GM19023 (cell line): ENCODE measurements around the gene URB2.
"Not testable (repeated sequence)": the region's sequence is repeated elsewhere in the genome, so short reads cannot be mapped to it uniquely, and the experiment has no call there.

Source experiments
- ATAC-seq: cut with Tn5 transposase; IDR thresholded peaks from one replicate; pipeline ENCODE4 v1.9.1; 2021; ENCODE audit warnings: mild to moderate bottlenecking, moderate library complexity; ENCODE audit not compliant: unreplicated experiment

Gene URB2

DNA sequence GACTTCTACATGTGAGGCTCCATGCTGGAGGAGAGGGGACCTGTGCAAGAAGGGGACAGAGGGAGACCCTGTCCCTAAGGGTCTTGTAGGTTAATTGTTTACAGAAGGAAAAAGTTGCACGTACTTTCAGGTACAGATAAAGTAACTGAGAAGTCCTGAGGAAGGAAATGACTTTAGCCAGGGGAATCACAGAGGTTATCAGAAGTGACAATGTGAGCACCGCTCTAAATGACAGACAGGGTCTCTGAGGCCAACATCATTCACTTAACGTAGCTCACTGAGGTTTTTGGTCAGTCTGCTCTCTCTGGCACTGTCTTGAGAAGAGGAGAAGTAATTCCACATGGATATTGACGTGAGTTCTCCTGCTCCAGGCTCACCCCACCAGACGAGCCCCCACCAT, 12.1 kb upstream of the URB2 start:
- ATAC-seq, result no peak

DNA sequence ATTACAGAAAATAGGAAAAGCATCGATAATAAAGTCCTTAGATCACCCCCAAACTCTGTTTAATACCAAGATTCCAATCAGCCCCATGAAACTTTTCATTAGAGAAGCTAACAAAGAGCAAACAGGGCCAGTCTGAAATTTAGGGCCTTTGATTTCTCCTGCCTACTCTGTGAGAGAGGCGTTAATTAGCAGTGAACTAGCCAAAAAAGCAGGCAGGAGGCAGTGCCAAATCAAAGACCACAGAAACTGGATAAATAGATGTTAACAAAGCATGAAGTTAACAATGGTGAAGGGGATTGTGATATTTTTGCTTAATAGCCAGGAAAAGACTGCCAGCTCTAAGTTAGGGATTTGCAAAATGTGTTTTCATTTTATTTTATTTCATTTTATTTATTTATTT, 11.3 kb upstream of the URB2 start:
- ATAC-seq, result no peak

DNA sequence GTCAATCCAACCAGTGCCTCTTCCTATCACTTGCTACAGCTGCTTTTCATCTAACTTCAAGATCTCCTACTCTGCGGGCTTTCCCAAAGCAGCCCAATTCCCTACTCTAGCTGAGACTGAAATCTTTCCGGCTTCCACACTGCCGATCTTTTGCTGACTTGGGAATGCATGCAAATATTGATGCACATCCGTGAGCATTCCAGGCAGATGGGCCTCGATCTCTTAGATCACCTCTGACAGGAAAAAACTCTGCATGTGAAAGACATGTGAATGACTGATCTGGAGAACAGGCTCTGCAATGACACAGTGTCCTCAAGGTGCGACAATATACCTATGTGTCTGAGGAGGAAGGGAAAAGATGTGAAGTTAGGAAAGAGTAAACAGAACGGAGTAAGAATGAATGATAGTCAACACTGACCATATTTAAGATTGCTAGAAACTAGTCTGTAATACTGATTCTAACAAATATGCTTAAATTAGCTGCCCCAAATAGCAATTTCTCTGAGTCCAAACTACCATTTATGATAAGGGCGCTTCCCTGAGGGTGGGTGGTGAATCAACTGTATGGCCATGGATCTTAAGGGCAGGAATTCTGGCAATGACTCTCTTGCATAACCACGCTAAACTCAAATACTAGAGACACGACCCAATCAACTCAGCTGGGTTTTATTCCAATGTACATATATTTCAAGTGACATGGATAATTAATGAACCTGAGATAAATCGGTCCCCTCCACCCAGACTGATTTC, 8.5 kb upstream of the URB2 start:
- ATAC-seq, result no peak

DNA sequence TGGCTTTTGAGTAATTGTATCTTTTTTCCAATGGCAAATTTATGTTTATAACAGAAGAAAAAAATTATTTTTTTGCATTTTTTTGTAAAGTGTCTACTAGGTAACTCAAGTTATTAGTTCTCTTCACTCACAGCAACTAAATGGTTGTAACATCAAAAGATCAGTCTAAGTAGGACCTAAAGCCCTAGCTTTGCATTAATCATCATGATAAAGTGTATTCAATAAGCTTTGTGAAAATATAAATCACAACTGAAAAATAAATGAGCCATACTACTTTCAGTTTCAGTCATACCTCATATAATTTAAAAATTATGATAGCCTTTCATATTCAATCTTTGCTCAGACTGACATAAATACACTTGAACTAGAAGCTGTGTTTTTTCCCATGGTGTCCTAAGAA, 7.0 kb upstream of the URB2 start:
- ATAC-seq, result no peak

DNA sequence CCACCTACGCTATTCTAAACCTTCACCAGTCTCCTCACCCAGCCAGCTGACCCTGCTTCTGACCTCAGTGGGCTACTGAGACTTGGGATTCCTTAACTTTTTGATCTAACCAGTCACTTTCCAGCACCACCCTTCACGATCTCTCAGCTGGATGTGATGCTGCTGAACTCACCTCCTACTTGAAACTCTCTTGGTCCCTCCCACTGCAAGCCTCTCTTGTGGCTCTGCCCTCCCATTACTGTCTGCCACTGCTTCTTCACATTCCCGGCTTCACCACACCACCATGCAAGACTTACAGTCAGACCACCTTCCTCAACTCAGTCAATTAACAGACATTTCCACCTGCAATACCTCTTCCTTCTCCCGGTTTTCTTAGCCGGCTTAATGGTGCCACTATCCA, 6.4 kb upstream of the URB2 start:
- ATAC-seq, result no peak

DNA sequence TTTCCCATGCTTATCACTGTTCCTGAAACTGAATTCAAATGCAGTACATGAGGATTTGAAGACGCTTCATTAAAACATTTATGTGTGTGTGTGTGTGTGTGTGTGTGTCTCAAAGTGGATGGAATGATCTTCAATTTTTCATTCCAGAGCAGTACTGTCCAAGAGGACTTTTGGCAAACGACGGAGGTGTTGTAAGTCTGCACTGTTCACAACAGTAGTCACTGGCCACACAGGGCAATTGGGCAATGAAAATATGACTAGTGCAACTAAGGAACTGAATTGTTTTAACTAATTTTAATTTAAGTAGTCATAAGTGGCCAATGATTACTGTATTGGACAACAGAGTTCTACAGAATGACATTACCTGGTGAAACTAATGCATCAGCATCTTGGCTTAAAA, 5.2 kb upstream of the URB2 start:
- no peak for ATAC-seq

DNA sequence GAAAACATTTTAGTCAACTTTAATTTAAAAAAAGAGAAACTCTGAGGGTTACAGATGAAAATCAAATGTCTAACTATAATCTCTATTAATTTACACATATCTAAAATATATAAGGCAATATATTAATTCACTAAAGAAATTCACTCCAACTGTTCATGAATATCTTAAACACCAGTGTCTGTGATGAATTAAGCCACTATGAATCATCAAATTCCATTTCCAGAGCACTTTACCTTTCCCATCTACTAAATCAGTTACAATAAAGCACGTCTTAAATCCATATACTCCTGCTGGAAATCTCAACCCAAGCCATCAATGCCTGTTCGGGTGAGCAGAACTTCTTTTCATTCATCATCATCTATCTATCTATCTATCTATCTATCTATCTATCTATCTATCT, 4.4 kb upstream of the URB2 start:
- ATAC-seq, result no peak

DNA sequence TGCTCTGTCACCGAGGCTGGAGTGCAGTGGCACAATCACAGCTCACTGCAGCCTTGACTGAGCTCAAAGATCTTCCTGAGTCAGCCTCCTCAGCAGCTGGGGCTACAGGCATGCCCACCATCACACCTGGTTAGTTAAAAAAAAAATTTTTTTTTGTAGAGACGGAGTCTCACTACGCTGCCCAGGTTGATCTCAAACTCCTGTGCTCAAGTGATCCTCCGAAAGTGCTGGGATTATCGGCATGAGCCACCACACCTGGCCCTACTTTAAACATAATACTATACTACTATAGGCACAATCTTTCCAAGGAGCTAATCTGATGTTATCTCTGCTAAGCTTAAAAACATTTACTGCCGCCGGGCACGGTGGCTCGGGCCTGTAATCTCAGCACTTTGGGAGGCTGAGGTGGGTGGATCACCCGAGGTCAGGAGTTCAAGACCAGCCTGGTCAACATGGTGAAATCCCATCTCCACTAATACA, 3.4 kb upstream of the URB2 start:
- ATAC-seq, result not testable (repeated sequence)

DNA sequence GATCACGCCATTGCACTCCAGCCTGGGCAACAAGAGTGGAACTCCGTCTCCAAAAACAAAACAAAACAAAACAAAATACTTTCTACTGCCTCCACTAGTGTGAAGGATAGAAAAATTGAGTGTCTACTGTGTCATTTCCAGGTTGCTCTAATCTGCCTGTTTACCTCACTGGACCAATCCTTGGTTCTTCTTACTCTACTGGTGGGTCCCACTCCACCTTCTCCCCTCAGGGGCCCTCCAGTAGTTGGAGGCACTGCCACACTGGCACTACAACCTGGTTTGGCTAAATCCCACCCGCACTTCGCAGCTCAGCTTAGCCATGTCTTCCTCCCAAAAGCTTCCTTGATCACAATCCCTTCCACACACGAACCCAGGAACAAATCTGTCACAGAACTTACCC, 2.8 kb upstream of the URB2 start:
- no peak for ATAC-seq

DNA sequence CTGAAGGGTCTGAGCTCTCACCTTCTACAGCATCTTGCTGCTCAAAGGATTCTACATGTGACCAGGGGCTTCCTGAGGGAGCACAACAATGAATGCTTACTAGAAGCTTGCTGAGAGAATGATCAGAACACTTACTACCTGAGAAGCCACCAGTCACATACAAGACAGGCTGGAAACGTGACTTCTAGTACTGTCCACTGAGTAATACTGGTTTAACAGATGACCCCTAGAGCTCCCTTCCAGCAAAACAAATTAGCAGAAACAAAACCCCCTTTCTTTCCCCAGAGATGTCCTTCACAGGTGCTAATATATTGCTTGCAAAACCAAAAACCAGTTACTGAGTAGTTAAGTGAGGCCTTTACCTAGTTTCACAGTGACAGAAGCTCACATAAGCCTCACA, 2.2 kb upstream of the URB2 start:
- no peak for ATAC-seq

DNA sequence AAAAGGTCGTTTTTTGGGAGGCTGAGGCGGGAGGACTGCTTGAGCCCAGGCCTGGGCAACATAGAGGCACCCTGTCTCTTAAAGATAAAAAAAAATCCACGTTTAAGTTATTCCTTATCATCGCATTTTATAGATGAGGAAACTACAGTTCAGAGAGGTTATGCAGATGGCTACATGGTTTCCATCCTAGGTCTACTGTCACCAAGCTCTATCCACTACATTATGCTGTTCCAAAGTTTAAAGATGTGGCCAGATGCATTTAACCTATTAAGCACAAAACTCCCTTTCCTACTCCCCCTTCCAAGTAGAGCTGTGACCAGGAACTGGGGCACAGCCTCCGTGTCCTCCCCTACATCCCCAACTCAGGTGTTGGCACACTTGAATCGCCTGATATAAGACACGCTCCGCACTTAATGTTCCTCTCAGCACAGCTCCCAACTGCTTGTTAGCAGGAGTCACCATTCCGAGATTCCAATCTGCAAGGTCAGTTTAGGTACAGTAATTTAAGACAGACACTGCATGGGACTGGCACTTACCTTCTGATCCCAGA, 1.5 kb upstream of the URB2 start:
- ATAC-seq, result no peak

DNA sequence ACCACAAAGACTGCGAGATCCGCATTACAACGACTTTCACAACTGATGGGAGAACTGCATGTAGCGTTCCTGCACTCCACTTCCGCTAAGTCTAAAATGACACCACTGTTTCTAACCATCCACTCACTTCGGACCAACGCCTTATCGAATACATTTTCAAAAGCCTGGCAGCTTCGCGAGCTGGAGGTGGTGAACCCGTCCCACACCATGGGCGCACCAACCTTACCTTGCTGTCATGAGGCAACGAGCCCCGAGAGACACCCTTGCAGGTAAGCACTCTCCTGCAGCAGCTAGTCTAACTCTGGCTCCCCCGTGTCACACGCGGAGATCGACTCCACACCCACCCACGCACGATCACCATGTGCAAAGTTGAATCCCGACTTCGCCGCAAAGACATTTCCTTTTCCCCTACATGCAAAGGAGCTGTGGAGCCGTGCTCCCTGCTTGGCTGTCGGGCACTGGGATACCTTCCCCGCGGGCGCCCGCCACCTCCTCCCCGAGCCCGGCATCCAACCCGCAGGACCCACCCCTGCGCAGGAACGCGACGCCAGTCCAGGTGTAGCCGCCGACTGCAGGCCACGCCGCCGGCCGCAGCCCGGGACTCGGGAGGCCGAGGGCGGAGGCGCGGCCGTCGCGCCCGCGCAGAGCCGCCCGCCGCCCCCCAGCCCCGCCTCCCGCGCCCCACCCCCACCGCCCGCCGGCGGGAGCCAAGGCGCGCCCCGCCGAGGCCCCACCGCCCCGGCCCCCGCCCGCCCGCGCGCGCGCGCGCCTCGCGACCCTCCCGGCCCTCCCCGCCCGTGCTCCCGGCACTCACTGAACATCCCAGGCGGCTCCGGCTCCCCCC, 754 bp upstream of the URB2 start:
- peak; percentile 44 for ATAC-seq

DNA sequence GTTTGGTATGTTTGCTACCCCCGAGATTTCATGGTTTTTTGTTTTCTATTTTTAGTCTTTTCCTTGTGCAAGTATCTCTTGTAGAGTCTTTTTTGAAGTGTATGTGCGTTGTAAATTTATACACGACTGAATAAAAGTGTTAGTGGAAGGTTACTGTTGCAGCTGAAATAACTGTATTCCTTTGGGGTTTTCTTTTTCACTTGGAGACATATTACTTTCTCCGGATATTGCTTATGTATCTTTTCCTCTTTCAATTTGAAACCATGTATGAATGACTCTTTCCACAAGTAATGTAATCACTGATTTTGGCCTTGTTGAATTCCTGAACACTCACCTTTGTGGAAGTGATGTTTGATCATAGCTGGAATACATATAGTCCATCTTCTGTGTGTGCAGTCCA, 956 bp downstream of the URB2 start:
- ATAC-seq, result no peak

DNA sequence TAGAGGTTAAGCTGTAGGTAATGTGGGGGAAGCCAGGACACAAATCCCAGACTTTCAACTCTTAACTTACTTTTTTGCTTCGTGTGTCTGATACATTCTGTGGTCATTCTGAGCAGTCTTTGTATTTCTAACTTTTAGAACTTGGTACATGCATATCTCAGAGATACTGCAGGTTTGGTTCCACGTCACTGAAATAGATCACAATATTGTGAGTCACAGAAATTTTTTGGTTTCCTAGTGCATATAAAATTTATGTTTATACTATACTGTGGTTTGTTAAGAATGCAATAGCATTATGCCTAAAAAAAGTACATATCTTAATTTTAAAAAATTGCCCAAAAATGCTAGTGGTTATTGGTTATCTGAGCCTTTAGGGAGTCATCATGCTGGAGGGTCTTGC, 3.2 kb downstream of the URB2 start:
- no peak for ATAC-seq

DNA sequence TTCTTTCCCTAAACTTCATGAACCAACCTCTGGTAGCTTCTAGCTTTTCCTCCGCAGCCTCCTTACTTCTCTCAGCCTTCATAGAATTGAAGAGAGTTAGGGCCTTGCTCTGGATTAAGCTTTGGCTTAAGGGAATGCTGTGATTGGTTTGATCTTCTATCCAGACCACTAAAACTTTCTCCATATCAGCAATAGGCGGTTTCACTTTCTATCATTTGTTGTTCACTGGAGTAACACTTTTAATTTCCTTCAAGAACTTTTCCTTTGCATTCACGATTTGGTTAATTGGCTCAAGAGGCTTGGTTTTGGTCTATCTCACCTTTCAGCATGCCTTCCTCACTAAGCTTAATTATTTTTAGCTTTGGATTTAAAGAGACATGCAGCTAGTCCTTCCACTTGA, 5.1 kb downstream of the URB2 start:
- ATAC-seq, result no peak

DNA sequence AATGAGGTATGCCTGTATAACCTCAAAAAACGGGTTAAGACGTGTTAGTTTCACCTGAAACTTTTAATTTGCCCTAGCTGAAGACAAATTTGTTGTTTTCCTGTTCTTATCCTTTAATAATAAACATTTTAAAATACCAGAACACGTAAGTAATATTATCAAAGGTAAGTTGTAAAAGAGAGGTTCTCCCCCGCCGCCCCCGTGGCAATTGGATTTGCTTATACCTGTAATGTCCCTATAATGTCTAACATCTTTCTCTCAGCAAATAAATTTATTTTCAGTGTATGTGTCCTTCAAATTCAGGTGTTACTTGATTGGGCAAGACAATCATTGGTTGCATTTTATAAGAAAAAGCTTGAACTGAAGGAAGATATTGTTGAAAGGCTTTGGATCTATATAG, 5.9 kb downstream of the URB2 start:
- ATAC-seq, result no peak

DNA sequence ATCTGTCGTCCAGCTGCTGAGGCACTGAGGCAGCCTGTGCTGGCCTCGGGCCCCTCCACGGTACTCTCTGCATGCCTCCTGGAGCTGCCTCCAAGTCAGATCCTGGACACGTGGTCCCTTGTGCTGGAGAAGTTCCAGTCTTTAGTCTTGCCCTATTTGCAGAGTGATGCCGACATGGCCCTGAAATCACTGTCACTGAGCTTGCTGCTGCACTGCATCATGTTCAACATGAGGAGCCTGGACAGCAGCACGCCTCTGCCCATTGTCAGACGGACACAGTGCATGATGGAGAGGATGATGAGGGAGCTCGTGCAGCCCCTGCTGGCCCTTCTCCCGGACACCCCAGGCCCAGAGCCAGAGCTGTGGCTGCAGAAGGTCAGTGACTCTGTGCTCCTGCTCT, 10.0 kb downstream of the URB2 start:
- no peak for ATAC-seq

DNA sequence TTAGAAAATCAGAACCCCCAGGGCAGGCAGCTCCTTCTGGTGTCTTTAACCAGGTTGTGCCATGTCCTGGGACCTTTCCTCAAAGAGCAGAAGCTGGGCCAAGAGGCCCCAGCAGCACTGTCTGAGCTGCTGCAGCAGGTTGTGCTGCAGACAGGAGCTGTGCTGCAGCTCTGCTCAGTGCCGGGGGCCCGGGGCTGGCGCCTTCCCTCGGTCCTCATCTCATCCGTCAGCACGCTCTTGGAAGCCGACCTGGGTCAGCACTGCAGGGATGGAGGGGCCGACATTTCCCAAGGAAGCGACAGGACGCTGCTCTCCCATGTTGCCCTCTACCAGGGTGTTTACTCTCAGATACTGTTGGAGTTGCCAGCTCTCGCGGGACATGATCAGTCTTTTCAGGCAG, 11.7 kb downstream of the URB2 start:
- ATAC-seq, result no peak

DNA sequence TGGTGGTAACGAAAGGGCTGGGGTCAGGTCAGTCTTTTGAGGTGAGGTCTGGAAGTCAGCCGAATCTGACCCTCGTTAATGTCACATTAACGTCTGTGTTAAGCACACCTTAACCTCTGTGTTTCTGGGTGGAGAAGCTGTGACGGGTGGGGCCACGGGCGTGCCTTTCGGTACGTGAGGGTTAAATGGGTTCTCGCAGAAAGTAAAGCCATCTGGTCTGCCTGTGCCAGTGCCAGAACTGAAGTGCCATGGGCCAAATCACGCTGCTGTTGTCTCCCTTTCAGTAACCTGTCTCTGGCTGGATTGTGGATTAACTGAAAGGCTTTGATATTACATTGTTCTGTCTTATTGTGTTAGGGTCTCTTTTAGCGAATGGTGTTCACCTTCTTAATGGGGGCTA, 14.4 kb downstream of the URB2 start:
- ATAC-seq, result no peak

DNA sequence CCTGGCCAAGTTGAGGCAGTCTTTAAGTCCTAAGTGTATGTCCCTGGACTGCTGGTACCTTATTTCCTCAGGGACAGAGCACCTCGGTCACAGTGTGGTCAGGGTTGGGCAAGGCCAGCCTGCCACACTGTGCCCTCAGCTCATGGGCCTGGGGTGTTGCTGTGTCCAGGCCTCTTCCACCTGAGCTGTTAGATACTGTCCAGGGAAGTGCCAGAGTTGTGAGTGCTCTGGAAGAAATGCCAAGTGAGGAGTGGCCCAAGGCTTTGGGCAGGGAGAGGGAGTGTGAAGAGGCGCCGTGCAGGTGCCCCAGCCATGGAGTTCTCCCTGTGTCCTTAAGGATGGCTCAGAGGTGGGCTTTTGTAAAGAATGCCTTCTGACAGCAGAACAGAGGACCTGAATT, 15.3 kb downstream of the URB2 start:
- ATAC-seq, result no peak

DNA sequence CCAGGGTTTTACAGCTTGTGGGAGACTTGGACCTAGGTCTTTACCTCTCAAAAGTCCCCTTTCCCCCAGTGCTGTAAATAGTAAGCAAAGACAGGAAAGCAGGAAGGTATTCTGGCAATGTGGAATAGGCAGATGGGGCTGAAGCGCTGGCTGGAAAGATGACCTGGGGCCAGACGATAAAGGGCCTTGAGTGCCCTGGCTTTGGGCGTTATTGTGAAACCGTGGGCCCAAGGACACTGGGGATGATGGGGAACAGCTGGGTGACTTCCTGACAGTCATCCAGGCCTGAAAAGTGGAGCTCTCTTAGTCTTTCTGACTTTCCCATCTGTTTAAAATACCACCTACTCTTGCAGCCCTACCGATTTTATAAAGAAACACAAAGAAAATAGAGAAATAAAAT, 16.3 kb downstream of the URB2 start:
- no peak for ATAC-seq

DNA sequence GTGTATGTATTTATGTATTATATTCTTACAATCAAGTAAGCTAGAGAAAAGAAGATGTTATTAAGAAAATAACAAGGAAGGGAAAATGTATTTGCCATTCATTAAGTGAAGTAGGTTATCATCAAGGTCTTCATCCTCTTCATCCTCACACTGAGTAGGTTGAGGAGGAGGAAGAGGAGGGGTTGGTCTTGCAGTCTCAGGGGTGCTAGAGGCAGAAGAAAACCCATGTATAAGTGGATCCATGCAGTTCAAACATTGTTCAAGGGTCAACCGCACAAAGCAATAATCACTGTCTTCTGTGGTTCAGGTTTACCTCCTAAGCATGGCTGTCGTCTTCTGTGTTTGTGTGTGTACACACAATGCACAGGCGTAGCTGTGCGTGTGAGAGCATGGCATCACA, 16.9 kb downstream of the URB2 start:
- ATAC-seq, result no peak
